Stimulated activated CD8-positive, alpha-beta memory T cell treated with anti-CD3 and anti-CD28 coated beads, Interleukin-2, amount 100 ng/mL, for 48 hours (primary cell): ENCODE results near the gene BORA.
"Not testable (repeated sequence)": the region's sequence is repeated elsewhere in the genome, so short reads cannot be mapped to it uniquely, and the experiment has no call there.

Experiments used
- DNase-seq, 2 donors: peaks; one replicate each; pipeline ENCODE4 v3.0.0-alpha.2; 2020; ENCODE audit warnings: low read depth in 2 of 2

BORA gene

GRCh38 chr13:72763411-72763810 lies 35.7 kb downstream of the BORA start:
- no peak for DNase-seq

DNA sequence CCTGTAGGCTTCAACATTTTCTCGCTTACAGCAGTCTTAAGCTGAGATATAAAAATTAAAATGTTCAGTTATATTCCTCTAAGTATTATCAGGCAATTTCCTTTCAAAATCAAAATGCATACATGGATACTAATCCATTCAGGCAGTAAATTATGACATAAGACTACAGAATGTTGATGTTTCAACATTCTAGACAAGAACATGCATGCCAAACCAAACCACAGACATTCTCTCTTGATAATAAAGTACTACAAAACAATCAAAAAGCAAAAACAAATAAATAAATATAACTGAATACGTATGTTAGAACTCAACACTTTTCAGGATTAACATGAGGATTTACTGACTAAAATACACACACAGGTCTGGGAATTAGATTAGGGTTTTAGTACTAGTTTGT lies 46.3 kb downstream of the BORA start:
- no peak for DNase-seq

DNA sequence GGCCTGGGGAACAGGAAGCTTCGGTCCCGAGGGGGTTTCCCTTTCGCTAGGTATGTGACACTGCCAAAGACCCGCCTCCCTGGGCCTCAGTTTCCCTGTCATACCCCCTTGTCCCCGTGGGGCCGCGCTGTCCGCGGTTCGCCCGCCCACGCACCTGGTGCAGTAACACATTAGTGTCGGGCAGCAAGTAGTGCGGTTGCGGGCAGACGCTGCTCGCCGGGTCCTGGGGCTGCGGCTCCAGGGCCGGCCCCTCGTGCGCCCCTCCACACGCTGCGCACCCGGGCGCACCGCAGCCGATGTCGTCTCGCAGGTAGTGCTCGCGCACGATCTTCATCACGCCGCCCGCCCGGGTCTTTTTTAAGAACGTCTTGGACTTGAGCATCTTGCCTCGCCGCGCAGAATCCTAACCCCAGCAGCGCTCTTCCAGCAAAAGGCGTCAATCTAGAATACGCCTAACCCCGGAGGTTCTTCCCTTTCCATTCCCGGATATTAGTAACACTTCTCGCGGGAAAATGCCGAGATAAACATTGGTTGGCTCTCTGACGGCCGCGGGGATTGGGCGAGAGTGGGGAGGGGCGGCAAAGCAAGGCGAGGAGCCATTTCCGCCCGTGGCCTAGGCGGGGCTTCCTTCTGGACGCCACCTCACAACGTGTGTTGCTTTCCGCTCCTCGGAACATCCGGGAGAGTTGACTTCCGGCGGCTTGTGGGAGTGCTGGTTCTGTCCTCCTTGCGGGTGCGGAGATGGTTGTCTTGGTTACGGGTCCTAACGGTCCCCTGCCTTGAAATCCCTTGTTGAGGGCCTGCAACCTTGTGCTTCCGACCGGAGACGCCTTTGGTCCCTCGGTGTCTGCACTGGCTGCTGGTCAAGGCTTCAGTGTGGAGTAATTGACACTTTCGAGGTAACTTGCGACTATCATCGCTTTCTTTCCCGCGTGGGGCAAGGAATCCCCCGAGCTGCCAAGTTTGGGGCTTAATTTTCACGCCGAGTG lies 54.0 kb downstream of the BORA start, which contains the start of the genes DIS3 and PIBF1:
Gene DIS3, minus strand, starts transcription at position 450 of the 989 bp plus-strand sequence. Its CDS starts 68 bp downstream, at position 382.
Gene PIBF1, plus strand, starts transcription at position 683 of the 989 bp plus-strand sequence. CDS start 1,337 bp downstream, outside the sequence.
- DNase-seq, result peak; percentile 94

- no peak for DNase-seq
Observed at GRCh38 chr13:72782717-72783116, 55.0 kb downstream of the BORA start.

DNA sequence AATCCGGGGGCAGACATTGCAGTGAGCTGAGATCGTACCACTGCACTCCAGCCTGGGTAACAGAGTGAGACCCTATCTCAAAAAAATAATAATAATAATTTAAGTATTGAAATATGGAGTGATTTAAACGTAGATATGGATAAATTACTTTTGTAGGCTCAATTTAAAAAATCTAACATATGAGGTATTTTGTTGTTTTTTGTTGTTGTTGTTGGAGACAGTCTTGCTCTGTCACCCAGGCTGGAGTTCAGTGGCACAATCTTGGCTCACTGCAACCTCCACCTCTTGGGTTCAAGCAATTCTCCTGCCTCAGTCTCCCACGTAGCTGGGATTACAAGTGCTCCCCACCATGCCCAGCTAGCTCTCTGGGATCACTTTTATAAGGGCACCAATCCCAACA lies 57.0 kb downstream of the BORA start:
- not testable (repeated sequence) for DNase-seq

- no peak for DNase-seq
Observed at GRCh38 chr13:72788831-72789230, 61.1 kb downstream of the BORA start.

GRCh38 chr13:72792640-72793039 lies 64.9 kb downstream of the BORA start:
- DNase-seq, result no peak

DNA sequence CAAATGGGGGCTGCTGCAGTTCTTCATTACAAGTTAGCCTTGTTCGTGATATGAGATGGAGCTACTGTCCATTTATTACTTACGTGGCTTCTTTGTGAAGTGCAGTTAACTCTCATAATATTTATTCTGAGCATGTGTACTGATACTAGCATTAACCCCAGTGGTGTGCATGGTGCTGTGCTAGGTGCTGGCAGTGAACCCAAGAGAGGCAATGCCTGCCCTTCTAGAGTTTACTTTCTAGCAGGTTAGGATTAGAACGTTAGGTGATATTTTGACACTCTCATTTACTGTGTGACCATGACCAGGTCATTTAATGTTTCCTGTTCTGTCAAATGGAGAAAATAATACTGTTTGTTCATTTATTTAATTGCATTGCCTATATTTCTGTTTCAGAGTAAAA lies 71.1 kb downstream of the BORA start:
- DNase-seq, result no peak

DNA sequence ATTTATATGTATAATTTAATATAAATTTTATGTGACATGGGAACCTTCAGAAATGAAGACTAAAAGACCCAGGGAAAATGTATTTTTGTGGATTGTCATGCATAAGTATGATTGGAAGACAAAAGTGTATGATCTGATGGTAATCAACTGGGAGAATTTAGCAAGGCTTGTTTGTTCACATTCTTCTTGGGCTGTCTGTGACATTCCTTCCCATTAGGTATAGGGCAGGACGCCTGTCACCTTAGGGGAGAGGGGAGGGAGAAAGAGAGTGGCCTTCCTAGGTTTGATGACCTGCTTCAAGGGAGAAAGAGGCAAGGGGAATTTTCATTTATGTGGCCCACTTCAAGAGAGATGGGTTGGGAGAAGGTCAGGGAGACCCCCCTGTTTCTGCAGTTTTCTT lies 76.6 kb downstream of the BORA start:
- DNase-seq, result no peak
